HT1080 (cell line): ENCODE measurements around the gene PRG2. TPM values are rescaled to one million over a fixed set of nuclear protein-coding genes. Genes with fewer than 3 reads are reported as not detected.
A peak's percentile ranks its signal among the peaks of the same experiment; 100 is the strongest.

Experiments
- DNase-seq: peaks from one replicate; pipeline ENCODE4 v3.0.0-alpha.2; 2015; ENCODE audit warnings: low read depth
- polyA plus RNA-seq, 2 experiments: library from polyadenylated mRNA; depleted of rRNA; stranded (reverse); fragments of >200 nt; gene quantifications; 2 replicates each; pipeline ENCODE4 v1.2.3, GENCODE V29; 2015
- total RNA-seq: library from RNA; depleted of rRNA; stranded (reverse); fragments of >200 nt; shearing (Covaris generic); gene quantifications from 2 replicates; pipeline ENCODE4 v1.2.3, GENCODE V29; 2014; rRNA removed

PRG2 gene
- not detected in 2 replicates for total RNA-seq
- 0.07 TPM in 1 of 2 replicates, not detected in the other for polyA plus RNA-seq (2015; cell fraction: cytosol; rRNA removed)
- polyA plus RNA-seq (2015; cell fraction: nucleus; rRNA removed), result not detected in 2 replicates

- DNase-seq, result no peak
Measured at GRCh38 chr11:57390535-57390934, at the start of gene PRG2. Gene PRG2 (minus strand): TSS chr11:57390650. CDS start chr11:57389944, 706 bp downstream.

- no peak for DNase-seq
Measured at GRCh38 chr11:57439786-57440185, 49.3 kb upstream of the PRG2 start.

- DNase-seq, result no peak
Measured at GRCh38 chr11:57438345-57439285, 48.2 kb upstream of the PRG2 start.

GRCh38 chr11:57436031-57436430 is 45.6 kb upstream of the PRG2 start:
- DNase-seq, result no peak

- DNase-seq, result peak; percentile 78
Measured at GRCh38 chr11:57434640-57435546, 44.4 kb upstream of the PRG2 start.

GRCh38 chr11:57432714-57433163 is 42.3 kb upstream of the PRG2 start:
- DNase-seq, result peak; percentile 94

- no peak for DNase-seq
Measured at GRCh38 chr11:57432149-57432561, 41.7 kb upstream of the PRG2 start.

GRCh38 chr11:57430952-57431351 is 40.5 kb upstream of the PRG2 start:
- DNase-seq, result no peak

GRCh38 chr11:57429946-57430345 is 39.5 kb upstream of the PRG2 start:
- DNase-seq, result no peak

- no peak for DNase-seq
Measured at GRCh38 chr11:57428643-57429042, 38.2 kb upstream of the PRG2 start.

GRCh38 chr11:57427727-57428082 is 37.3 kb upstream of the PRG2 start:
- no peak for DNase-seq

- DNase-seq, result peak; percentile 79
Measured at GRCh38 chr11:57426929-57427726, 36.7 kb upstream of the PRG2 start, which contains the start of gene SLC43A3. Gene SLC43A3 (minus strand): TSS chr11:57427121. CDS start chr11:57426172, 949 bp downstream.

GRCh38 chr11:57426439-57426928 is 36.0 kb upstream of the PRG2 start:
- DNase-seq, result no peak

- no peak for DNase-seq
Measured at GRCh38 chr11:57425565-57426438, 35.4 kb upstream of the PRG2 start.

- DNase-seq, result peak; percentile 99
Measured at GRCh38 chr11:57424792-57425564, 34.5 kb upstream of the PRG2 start.

- no peak for DNase-seq
Measured at GRCh38 chr11:57424137-57424791, 33.8 kb upstream of the PRG2 start.

- no peak for DNase-seq
Measured at GRCh38 chr11:57422669-57423068, 32.2 kb upstream of the PRG2 start.

- DNase-seq, result no peak
Measured at GRCh38 chr11:57421805-57422204, 31.4 kb upstream of the PRG2 start.
